SKM-1 (cell line): Measurements from ENCODE around the gene MARVELD3.
"Not testable (repeated sequence)": the region's sequence is repeated elsewhere in the genome, so short reads cannot be mapped to it uniquely, and the experiment has no call there.

Source experiments
- DNase-seq: peaks from one replicate; lab custom pipeline; 2025; ENCODE audit not compliant: unreplicated experiment; lab: John Stamatoyannopoulos, UW

The MARVELD3 gene

DNA sequence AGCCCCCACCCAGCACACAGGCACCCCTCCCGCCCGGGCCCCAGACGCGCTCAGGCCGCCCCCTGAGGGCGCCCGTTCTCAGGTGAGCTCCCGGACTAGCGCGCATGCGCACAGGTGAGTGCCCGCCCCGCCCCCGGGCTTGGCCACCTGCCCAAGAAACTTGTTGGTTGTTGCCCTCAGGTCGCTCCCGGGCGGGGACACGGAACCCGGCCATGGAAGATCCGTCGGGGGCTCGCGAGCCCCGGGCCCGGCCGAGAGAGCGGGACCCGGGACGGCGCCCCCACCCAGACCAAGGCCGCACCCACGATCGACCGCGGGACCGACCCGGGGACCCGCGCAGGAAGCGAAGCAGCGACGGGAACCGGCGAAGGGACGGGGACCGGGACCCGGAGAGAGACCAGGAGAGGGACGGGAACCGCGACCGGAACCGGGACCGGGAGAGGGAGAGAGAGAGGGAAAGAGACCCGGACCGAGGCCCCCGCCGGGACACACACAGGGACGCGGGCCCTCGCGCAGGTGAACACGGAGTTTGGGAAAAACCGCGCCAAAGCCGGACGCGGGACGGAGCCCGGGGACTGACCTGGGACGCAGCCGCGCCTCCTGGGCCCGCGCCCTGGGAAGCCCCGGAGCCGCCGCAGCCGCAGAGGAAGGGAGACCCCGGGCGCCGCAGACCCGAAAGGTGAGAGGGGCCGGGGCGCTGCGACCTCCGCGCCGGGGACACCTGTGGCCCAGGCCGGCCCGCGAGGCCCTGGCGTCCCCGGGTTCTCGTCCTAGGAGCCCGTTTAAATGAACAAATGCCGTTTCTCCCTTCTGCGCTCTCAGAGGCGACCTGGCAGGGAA, at the start of gene MARVELD3:
Gene MARVELD3, plus strand, starts transcription at position 167 of the 840 bp plus-strand sequence. Its CDS starts 46 bp downstream, at position 213.
- no peak for DNase-seq

DNA sequence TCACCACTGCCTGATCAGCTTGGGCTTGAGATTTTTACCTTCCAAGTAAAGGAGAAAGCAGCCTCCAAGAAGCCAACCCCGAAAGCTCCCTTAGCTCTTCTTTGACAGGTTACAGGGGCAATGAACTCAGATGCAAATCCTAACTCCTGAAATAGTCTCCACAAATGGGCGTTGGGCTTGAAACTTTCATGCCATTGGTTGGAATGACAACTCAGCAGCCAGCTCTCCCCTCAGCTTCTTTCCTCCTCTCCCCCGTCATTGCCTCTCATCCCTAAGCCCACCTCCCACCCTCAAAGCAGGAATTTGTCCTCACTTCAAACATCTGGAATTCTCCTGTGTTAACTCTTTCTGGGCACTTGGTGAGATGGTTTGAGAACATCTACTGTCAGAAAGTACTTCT, 49.0 kb upstream of the MARVELD3 start, which contains the start of gene TAT:
Gene TAT, minus strand, starts transcription at position 122 of the 400 bp plus-strand sequence. CDS start 677 bp downstream, outside the sequence.
- no peak for DNase-seq

- DNase-seq, result not testable (repeated sequence)
These were observed 43.5 kb upstream of the MARVELD3 start for GRCh38 chr16:71582553-71582848.

- DNase-seq, result no peak
These were observed 41.3 kb upstream of the MARVELD3 start for GRCh38 chr16:71584543-71585317.

- DNase-seq, result no peak
These were observed 40.7 kb upstream of the MARVELD3 start for GRCh38 chr16:71585318-71585703.

DNA sequence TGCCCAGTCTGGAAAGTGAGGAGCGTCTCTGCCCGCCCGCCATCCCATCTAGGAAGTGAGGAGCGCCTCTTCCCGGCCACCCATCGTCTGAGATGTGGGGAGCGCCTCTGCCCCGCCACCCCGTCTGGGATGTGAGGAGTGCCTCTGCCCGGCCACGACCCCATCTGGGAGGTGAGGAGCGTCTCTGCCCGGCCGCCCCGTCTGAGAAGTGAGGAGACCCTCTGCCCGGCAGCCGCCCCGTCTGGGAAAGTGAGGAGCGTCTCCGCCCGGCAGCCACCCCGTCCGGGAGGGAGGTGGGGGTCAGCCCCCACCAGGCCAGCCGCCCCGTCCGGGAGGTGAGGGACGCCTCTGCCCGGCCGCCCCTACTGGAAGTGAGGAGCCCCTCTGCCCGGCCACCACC, 36.6 kb upstream of the MARVELD3 start:
- not testable (repeated sequence) for DNase-seq

- not testable (repeated sequence) for DNase-seq
These were observed 35.9 kb upstream of the MARVELD3 start for GRCh38 chr16:71590071-71590470.

DNA sequence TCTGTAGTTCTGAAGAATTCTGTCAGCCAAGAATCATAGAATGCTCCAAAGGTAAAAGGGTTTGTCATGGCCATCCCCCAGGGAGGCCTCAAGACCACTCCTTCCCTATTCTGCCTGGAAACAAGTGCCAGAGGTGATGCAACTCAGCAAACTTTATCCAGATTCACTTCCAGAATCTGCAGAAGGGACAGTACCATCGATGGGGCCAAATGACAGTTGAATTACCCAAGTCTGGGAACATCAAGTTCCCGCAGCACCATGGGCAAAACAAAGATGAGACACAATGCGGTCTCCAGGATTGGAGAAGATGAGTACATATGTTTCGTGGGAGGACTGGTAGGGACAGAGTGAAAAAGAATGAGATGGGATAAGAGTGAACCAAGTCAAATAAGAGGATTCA, 35.4 kb upstream of the MARVELD3 start:
- DNase-seq, result no peak

DNA sequence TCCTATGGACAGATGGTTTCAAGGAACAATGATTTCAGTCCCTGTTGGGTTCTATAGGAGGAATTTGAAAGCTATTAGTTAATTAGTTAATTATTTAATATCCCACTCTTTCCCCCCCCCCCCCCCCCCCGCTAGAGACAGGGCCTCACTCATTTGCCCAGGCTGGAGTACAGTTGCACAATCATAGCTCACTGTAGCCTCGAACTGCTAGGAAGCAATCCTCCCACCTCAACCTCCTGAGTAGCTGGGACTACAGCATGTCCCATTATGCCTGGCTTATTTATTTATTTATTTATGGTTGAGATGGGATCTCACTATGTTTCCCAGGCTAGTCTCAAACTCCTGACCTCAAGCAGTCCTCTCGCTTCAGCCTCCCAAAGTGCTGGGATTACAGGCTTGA, 34.1 kb upstream of the MARVELD3 start:
- DNase-seq, result no peak

GRCh38 chr16:71593048-71593999, 32.7 kb upstream of the MARVELD3 start:
- DNase-seq, result no peak

DNA sequence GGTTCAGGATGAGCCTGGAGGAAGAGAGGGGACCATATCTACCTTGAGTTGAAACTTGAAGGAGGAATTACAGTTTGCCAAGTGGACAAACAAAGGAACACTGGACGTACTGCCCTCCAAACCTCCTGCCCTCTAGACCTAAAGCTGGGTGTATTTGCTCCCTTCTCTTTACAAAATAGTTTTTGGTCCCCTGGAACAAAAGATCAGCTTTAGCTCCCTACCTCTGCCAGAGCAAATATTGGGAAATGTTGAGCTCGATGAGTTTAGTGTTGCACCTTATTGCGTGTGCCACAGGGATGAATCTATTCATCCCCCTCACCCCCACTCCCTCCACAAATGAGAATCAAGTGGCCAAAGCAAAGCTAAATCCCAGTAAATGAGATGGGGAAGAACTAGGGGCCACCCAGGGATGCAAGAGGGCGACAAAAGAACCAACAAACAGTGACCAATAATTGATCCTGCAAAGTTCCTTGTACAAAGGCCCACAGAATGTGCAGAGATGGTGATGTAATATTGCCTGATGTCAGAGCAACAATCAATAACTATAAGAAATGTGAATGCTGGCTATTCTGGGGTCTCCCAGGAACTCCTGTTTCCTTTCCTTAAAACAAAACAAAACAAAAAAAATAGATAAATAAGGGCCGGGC, 31.9 kb upstream of the MARVELD3 start:
- DNase-seq, result no peak

DNA sequence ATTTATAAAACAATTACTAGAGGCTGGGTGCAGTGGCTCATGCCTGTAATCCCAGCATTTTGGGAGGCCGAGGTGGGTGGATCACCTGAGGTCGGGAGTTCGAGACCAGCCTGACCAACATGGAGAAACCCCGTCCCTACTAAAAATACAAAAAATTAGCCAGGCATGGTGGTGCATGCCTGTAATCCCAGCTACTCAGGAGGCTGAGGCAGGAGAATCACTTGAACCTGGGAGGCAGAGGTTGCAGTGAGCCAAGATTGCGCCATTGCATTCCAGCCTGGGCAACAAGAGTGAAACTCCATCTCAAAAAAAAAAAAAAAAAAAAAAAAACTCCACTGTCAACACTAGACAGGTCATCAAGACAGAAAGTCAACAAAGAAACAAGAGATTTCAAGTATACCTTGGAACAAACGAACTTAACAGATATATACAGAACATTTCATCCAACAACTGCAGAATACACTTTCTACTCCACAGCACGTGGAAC, 30.6 kb upstream of the MARVELD3 start:
- DNase-seq, result not testable (repeated sequence)

DNA sequence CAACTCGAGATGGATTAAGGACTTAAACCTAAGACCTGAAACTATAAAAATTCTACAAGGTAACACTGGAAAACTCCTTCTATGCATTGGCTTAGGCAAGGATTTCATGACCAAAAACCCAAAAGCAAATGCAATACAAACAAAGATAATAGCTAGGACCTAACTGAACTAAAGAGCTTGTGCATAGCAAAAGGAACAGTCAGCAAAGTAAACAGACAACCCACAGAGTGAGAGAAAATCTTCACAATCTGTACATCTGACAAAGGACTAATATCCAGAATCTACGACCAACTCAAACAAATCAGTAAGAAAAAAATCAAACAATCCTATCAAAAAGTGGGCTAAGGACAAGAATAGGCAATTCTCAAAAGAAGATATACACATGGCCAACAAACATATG, 27.6 kb upstream of the MARVELD3 start:
- DNase-seq, result not testable (repeated sequence)

GRCh38 chr16:71600822-71601221, 25.2 kb upstream of the MARVELD3 start:
- no peak for DNase-seq

DNA sequence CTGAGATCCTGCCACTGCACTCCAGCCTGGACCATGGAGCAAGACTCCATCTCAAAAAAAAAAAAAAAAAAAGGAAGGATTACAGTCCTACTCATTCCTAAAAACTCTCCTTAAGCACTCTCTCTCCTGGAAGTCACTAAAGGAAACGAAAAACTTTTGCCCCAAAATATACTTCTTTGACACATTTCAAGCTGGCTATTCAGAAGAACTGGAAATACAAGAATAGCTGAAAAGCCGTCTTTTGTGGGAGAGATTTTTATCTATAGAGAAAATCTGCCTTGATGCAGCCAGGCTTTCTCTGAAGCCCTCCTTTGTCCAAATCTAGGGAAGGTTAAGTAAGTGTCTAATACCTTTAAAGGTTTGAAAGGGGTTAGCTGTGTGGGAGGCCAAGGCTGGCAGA, 16.9 kb upstream of the MARVELD3 start:
- DNase-seq, result no peak

DNA sequence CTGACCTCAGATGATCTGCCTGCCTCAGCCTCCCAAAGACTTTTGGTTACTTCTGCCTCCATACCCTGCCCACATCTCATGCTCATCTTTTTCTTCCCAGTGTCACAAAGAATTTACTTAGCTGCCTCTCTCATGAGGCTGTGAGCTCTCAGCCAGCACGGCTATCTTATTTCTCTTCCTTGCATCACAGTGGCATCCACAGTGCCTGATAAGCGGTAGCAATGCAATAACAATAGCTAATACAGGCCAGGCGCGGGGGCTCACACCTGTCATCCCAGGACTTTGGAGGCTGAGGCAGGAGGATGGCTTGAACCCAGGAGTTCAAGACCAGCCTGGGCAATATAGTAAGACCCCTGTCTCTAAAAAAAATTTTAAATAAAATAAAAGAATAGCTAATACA, 15.5 kb upstream of the MARVELD3 start:
- no peak for DNase-seq

DNA sequence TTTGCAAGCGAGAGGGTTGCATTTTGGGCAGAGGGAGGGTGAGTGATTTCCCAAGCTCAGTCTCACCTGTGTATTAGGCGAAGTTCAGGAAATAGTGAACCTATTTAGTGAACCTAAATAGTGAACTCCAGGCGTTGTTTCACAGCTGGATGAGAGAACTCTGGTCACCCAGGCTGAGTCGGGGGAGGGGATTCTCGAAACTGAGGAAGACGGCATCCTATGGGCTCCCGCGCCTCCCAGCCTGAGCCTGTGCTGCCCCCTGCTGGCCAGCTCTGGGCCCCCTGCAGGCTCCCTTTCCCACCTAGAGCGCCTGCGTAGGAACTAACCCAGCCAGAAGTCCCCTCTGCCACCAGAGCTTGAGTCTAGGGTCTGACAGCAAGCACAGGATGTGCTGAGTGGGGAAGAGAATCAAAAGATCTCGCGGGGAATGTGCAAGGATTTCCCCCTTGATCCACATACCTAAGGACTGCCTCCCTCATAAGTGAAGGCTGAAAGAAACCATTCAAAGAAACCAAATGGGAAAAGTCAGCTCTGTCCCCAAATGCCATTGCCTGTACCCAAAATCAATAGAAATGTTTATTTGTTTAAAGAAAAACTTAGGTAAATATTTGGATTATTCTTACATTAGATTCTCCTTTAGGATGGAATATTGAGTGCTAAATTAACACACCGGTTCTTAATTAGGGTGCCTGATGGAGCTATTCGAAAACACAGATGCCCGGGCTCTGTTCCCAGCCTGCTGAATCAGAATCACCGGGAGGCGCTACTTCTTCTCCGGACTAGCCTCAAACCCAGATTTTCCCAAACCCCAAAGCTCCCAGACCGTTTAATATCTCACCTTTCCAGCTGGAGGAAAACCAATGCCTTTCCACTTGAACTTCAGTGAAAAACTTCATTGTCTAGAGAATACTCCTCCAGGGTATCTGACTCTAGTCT, 14.8 kb upstream of the MARVELD3 start:
- DNase-seq, result peak; percentile 47

GRCh38 chr16:71614956-71615355, 11.0 kb upstream of the MARVELD3 start:
- not testable (repeated sequence) for DNase-seq

GRCh38 chr16:71618429-71618828, 7.6 kb upstream of the MARVELD3 start:
- no peak for DNase-seq
